D721Med (cell line): ENCODE data around the gene SLC51A.

Source experiments
- DNase-seq: peaks from one replicate; pipeline ENCODE4 v3.0.0; 2011; ENCODE audit warnings: low spot score; ENCODE audit not compliant: insufficient read length
- FAIRE-seq: peaks from 2 replicates; lab custom pipeline; 2011; peaks lifted over from hg19 to GRCh38; lab: Jason Lieb, UNC
- CTCF ChIP-seq: IDR thresholded peaks from 2 replicates; pipeline ENCODE4 v1.5.1; 2012; ENCODE audit warnings: mild to moderate bottlenecking, control low read depth; ENCODE audit not compliant: insufficient read depth; ENCODE audit errors: missing control alignments

SLC51A gene

GRCh38 chr3:196255776-196256175, 39.4 kb downstream of the SLC51A start:
- FAIRE-seq, result no peak
- TF ChIP-seq CTCF, result no peak
- no peak for DNase-seq

GRCh38 chr3:196260784-196261183, 44.5 kb downstream of the SLC51A start:
- FAIRE-seq (no peak), DNase-seq (no peak)
- no peak for TF ChIP-seq CTCF

GRCh38 chr3:196263819-196264218, 47.5 kb downstream of the SLC51A start:
- no peak for DNase-seq
- FAIRE-seq, result no peak

GRCh38 chr3:196268284-196269163, 52.2 kb downstream of the SLC51A start:
- DNase-seq (no peak), FAIRE-seq (no peak)
- no peak for TF ChIP-seq CTCF

More at GRCh38 chr3:196263819-196264218, 47.5 kb downstream of the SLC51A start:
- no peak for TF ChIP-seq CTCF

- FAIRE-seq (no peak), DNase-seq (no peak)
Measured at GRCh38 chr3:196270499-196270898, 54.2 kb downstream of the SLC51A start.

GRCh38 chr3:196272826-196273225, 56.5 kb downstream of the SLC51A start:
- no peak for FAIRE-seq
- no peak for TF ChIP-seq CTCF
- DNase-seq, result no peak

More at GRCh38 chr3:196270499-196270898, 54.2 kb downstream of the SLC51A start:
- no peak for TF ChIP-seq CTCF

GRCh38 chr3:196273655-196274054, 57.3 kb downstream of the SLC51A start:
- FAIRE-seq (no peak), DNase-seq (no peak)
- no peak for TF ChIP-seq CTCF
